RWPE2 (cell line): ENCODE measurements around the gene LMOD1.

Experiments used
- ATAC-seq: fragments of 200-7000 bp; cut with Tn5 transposase; 3 replicates; pipeline ENCODE4 v1.9.1; 2021; ENCODE audit warnings: low read depth
- DNase-seq: peaks from one replicate; pipeline ENCODE4 v3.0.0-alpha.2; 2020; ENCODE audit warnings: low spot score
- H3K27ac ChIP-seq: fragments of 450-650 bp; 2 replicates; pipeline ENCODE4 v1.5.1; 2017; ENCODE audit warnings: mild to moderate bottlenecking; ENCODE audit not compliant: poor library complexity, severe bottlenecking
- H3K27me3 ChIP-seq: fragments of 250-450 bp; sonication (Bioruptor Pico); 2 replicates; pipeline ENCODE4 v1.5.1; 2021; ENCODE audit warnings: mild to moderate bottlenecking, moderate library complexity; ENCODE audit not compliant: insufficient read depth, poor library complexity, severe bottlenecking
- H3K36me3 ChIP-seq: fragments of 250-450 bp; sonication (Bioruptor Pico); 2 replicates; pipeline ENCODE4 v1.5.1; 2020; ENCODE audit warnings: low read depth, mild to moderate bottlenecking, moderate library complexity
- H3K4me1 ChIP-seq: fragments of 250-450 bp; sonication (Bioruptor Pico); 2 replicates; pipeline ENCODE4 v1.5.1; 2021; ENCODE audit warnings: mild to moderate bottlenecking, moderate library complexity; ENCODE audit not compliant: insufficient read depth, poor library complexity, severe bottlenecking
- H3K4me3 ChIP-seq: fragments of 250-450 bp; sonication (Bioruptor Pico); 2 replicates; pipeline ENCODE4 v1.5.1; 2021; ENCODE audit warnings: mild to moderate bottlenecking, moderate library complexity; ENCODE audit not compliant: severe bottlenecking
- H3K9me3 ChIP-seq: fragments of 250-450 bp; sonication (Bioruptor Pico); 2 replicates; pipeline ENCODE4 v1.5.1; 2021; ENCODE audit warnings: mild to moderate bottlenecking, moderate library complexity; ENCODE audit not compliant: severe bottlenecking
- TF ChIP-seq, protein P1 (sequence below): fragments of 450-650 bp; IDR thresholded peaks from one replicate; pipeline ENCODE4 v1.5.1; 2017; ENCODE audit warnings: mild to moderate bottlenecking, moderate library complexity; ENCODE audit not compliant: poor library complexity, severe bottlenecking

The LMOD1 gene

DNA sequence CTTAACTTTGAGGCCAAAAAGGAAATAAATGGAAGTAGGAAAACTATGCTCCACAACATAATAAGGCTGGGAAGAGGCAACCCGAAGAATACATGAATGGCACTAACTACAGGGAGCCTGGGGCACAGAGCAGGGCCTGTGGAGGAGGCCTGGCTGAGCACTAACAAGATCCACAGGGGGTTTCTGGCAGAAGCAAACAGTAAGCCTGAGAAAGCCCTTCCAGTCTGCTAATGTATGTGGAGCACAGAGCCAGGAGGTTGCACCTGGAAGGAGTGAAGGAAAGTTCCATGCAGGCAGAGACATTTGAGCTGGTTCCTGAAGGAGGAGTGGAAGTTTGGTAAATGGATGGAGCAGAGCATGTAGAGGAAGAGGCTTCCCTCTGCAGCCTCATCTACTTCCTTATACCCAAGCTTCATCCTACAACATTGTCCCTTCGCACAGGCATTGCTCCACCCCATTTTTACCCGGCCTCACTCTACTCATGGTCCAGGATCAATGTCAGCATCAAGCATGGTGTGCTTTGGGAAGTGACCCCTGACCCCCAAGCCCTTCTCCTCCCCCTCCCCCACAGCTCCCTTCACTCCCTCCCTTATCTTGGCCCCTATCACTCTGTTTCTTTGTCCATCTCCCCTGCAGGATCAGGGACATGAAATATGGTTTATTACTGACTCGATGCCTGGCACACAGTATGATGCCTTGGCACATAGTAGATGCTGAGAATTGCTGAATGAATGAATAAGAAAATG lies 34.3 kb downstream of the LMOD1 start:
- no peak for DNase-seq
- no peak for ATAC-seq
- H3K9me3 ChIP-seq, result no peaks in the 10 kb centered on the region

DNA sequence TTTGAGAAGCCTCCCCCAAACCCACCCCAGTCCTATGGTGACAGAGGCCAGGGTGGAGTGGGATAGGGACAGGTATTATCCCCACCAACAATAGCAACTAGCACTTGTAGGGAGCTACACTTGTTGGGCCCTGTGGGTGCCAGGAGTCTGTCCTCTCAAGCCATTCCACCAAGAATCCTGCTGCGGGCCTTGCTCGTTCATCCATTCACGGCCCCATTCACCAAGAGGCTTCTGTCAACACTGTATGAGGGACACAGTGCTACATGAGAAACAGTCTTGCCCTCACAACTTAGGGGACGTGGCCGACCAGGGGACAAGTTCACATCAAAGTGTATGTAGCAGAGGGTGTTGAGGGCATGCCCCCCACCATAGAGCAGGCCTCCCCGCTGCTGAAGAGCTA lies 38.7 kb downstream of the LMOD1 start:
- Histone ChIP-seq H3K9me3 (no peaks in the 10 kb centered on the region), H3K27ac (no peak overlapping the region), H3K27me3 (no peaks in the 10 kb centered on the region), H3K36me3 (no peaks in the 10 kb centered on the region), H3K4me1 (peaks cover 11% of the 10 kb centered on the region), H3K4me3 (no peak overlapping the region)
- TF ChIP-seq, protein P1, sequence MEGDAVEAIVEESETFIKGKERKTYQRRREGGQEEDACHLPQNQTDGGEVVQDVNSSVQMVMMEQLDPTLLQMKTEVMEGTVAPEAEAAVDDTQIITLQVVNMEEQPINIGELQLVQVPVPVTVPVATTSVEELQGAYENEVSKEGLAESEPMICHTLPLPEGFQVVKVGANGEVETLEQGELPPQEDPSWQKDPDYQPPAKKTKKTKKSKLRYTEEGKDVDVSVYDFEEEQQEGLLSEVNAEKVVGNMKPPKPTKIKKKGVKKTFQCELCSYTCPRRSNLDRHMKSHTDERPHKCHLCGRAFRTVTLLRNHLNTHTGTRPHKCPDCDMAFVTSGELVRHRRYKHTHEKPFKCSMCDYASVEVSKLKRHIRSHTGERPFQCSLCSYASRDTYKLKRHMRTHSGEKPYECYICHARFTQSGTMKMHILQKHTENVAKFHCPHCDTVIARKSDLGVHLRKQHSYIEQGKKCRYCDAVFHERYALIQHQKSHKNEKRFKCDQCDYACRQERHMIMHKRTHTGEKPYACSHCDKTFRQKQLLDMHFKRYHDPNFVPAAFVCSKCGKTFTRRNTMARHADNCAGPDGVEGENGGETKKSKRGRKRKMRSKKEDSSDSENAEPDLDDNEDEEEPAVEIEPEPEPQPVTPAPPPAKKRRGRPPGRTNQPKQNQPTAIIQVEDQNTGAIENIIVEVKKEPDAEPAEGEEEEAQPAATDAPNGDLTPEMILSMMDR, result no peak
- ATAC-seq, result no peak
- DNase-seq, result no peak

More for the DNA sequence above, 34.3 kb downstream of the LMOD1 start:
- Histone ChIP-seq H3K4me1 (peaks cover 3% of the 10 kb centered on the region), H3K4me3 (no peak overlapping the region), H3K27ac (no peak overlapping the region), H3K36me3 (no peaks in the 10 kb centered on the region), H3K27me3 (no peaks in the 10 kb centered on the region)
- TF ChIP-seq, protein P1, result no peak

DNA sequence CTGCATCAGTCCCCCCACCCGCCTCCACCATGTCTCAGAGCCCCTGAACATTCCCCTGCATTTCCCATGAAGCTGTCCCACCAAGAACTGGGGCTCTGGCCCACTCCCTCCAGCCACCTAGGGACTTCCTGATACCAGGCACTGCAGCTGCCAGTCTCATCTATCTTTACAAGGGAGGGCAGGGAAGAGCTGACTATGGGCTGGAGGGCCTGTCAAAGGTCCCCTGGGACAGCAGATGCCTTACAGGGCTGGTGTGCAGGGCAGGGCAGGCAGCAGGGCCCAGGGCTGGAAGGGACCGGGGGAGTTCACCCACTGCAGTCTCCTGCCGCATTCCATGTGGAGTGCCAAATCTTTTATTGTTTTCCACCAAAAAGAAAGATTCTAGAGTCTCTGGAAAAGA lies 40.0 kb downstream of the LMOD1 start:
- Histone ChIP-seq H3K4me3 (no peak overlapping the region), H3K9me3 (no peaks in the 10 kb centered on the region), H3K27ac (no peak overlapping the region), H3K27me3 (no peaks in the 10 kb centered on the region), H3K4me1 (peaks cover 11% of the 10 kb centered on the region), H3K36me3 (no peaks in the 10 kb centered on the region)
- DNase-seq (no peak), ATAC-seq (no peak)
- TF ChIP-seq, protein P1, result no peak

GRCh38 chr1:201905234-201905890 lies 41.0 kb downstream of the LMOD1 start:
- no peaks in the 10 kb centered on the region for H3K9me3 ChIP-seq
- ATAC-seq, result no peak
- no peak overlapping the region for H3K4me3 ChIP-seq
- peak overlapping the region; percentile 3 for H3K27ac ChIP-seq
- peaks cover 11% of the 10 kb centered on the region for H3K4me1 ChIP-seq
- H3K27me3 ChIP-seq, result no peaks in the 10 kb centered on the region
- no peak for DNase-seq
- TF ChIP-seq, protein P1, result no peak
- no peaks in the 10 kb centered on the region for H3K36me3 ChIP-seq

GRCh38 chr1:201904579-201904978 lies 41.8 kb downstream of the LMOD1 start:
- TF ChIP-seq, protein P1, result no peak
- H3K4me1 ChIP-seq, result peaks cover 11% of the 10 kb centered on the region
- no peaks in the 10 kb centered on the region for H3K27me3 ChIP-seq
- peak; percentile 96 for ATAC-seq
- peak overlapping the region; percentile 3 for H3K27ac ChIP-seq
- DNase-seq, result no peak
- no peaks in the 10 kb centered on the region for H3K36me3 ChIP-seq
- no peak overlapping the region for H3K4me3 ChIP-seq
- no peaks in the 10 kb centered on the region for H3K9me3 ChIP-seq
